HG03280 (cell line): Measurements from ENCODE around the gene MCM8.
"Not testable (repeated sequence)": the region's sequence is repeated elsewhere in the genome, so short reads cannot be mapped to it uniquely, and the experiment has no call there.

ENCODE experiments used
- ATAC-seq: cut with Tn5 transposase; IDR thresholded peaks from one replicate; pipeline ENCODE4 v1.9.1; 2021; ENCODE audit warnings: mild to moderate bottlenecking, moderate library complexity; ENCODE audit not compliant: unreplicated experiment

MCM8 gene

GRCh38 chr20:5999783-6000182 lies 49.3 kb downstream of the MCM8 start:
- ATAC-seq = no peak

GRCh38 chr20:6000871-6001270 lies 50.4 kb downstream of the MCM8 start:
- no peak for ATAC-seq

- no peak for ATAC-seq
Observed at GRCh38 chr20:6006603-6006949, 56.1 kb downstream of the MCM8 start.

- ATAC-seq = no peak
Observed at GRCh38 chr20:6007094-6007528, 56.7 kb downstream of the MCM8 start.

GRCh38 chr20:6007529-6008103 lies 57.2 kb downstream of the MCM8 start:
- ATAC-seq = no peak

GRCh38 chr20:6008254-6008653 lies 57.8 kb downstream of the MCM8 start:
- no peak for ATAC-seq

- ATAC-seq = no peak
Observed at GRCh38 chr20:6012179-6012578, 61.7 kb downstream of the MCM8 start.

GRCh38 chr20:6014017-6014416 lies 63.6 kb downstream of the MCM8 start:
- no peak for ATAC-seq

GRCh38 chr20:6014957-6015356 lies 64.5 kb downstream of the MCM8 start:
- no peak for ATAC-seq

GRCh38 chr20:6017467-6017866 lies 67.0 kb downstream of the MCM8 start:
- ATAC-seq = no peak

GRCh38 chr20:6017880-6018279 lies 67.4 kb downstream of the MCM8 start:
- no peak for ATAC-seq

GRCh38 chr20:6024768-6025167 lies 74.3 kb downstream of the MCM8 start:
- ATAC-seq = no peak

GRCh38 chr20:6026051-6026450 lies 75.6 kb downstream of the MCM8 start:
- no peak for ATAC-seq

- no peak for ATAC-seq
Observed at GRCh38 chr20:6028818-6029217, 78.4 kb downstream of the MCM8 start.

- ATAC-seq = no peak
Observed at GRCh38 chr20:6029538-6029937, 79.1 kb downstream of the MCM8 start.

- no peak for ATAC-seq
Observed at GRCh38 chr20:6030453-6031080, 80.1 kb downstream of the MCM8 start.

GRCh38 chr20:6032907-6033306 lies 82.5 kb downstream of the MCM8 start:
- not testable (repeated sequence) for ATAC-seq

- no peak for ATAC-seq
Observed at GRCh38 chr20:6034134-6034969, 83.9 kb downstream of the MCM8 start.

- ATAC-seq = no peak
Observed at GRCh38 chr20:6036213-6036612, 85.8 kb downstream of the MCM8 start.

GRCh38 chr20:6037082-6037481 lies 86.6 kb downstream of the MCM8 start:
- ATAC-seq = no peak

- ATAC-seq = no peak
Observed at GRCh38 chr20:6038256-6038655, 87.8 kb downstream of the MCM8 start.

- ATAC-seq = no peak
Observed at GRCh38 chr20:6039766-6040165, 89.3 kb downstream of the MCM8 start.
